GM18867 (cell line): ENCODE results near the gene KCNJ18.
"Not testable (repeated sequence)": the region's sequence is repeated elsewhere in the genome, so short reads cannot be mapped to it uniquely, and the experiment has no call there.

Source experiments
- ATAC-seq: cut with Tn5 transposase; IDR thresholded peaks from one replicate; pipeline ENCODE4 v1.9.1; 2021; ENCODE audit warnings: mild to moderate bottlenecking, moderate library complexity; ENCODE audit not compliant: unreplicated experiment

The KCNJ18 gene

DNA sequence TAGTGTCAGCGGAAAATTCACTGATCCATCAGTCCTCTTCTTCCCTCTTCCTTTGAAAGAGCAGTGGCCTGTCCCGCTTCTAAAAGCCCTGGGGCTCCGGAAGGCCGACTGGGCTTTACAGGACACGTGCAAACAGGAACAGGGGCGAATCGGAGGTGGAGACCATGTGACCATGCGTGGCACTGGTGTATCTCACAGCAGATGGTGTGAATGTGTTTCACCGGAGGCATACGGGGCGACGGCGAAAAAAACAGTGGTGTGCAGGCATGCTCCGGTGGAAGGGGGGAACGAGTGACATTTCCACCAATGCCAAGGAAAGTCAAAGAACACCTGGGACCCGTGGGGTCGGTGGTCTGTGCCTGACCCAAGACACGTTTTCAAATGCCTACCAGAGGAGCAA is 8.4 kb upstream of the KCNJ18 start:
- not testable (repeated sequence) for ATAC-seq

DNA sequence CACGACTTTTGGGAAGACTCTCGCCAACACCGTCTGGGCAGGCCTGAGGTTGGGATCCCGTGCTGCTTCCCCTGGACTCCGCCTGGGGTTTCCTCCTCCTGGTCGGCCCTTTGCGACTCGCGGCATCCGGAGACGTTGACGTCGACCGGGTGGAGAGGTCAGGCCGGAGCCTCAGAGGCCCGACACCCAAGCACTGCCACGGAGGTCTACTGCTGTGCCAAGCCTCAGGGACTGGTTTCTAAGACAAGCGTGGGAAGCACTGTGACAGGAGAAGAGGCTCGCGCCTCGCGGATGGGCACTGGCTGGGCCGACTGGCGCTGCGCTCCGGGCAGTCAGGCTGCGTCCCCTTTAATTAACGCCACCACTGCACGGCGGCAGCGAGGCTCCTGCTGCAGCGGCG is 7.9 kb upstream of the KCNJ18 start:
- ATAC-seq: not testable (repeated sequence)

DNA sequence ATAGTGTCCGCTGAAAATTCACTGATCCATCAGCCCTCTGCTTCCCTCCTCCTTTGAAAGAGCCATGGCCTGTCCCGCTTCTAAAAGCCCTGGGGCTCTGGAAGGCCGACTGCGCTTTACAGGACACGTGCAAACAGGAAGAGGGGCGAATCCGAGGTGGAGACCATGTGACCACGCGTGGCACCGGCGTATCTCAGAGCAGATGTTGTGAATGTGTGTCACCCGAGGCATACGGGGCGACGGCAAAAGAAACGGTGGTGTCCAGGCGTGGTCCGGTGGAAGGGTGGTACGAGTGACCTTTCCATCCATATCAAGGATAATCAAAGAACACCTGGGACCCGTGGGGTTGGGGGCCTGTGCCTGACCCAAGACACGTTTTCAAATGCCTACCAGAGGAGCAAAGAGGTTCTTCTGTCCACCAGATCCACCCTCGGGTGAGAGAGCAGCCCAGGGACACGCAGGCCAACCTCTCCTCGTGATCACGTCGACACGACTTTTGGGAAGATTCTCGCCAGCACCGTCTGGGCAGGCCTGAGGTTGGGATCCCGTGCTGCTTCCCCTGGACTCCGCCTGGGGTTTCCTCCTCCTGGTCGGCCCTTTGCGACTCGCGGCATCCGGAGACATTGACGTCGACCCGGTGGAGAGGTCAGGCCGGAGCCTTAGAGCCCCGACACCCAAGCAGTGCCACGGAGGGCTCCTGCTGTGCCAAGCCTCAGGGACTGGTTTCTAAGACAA is 7.1 kb upstream of the KCNJ18 start:
- ATAC-seq: not testable (repeated sequence)

DNA sequence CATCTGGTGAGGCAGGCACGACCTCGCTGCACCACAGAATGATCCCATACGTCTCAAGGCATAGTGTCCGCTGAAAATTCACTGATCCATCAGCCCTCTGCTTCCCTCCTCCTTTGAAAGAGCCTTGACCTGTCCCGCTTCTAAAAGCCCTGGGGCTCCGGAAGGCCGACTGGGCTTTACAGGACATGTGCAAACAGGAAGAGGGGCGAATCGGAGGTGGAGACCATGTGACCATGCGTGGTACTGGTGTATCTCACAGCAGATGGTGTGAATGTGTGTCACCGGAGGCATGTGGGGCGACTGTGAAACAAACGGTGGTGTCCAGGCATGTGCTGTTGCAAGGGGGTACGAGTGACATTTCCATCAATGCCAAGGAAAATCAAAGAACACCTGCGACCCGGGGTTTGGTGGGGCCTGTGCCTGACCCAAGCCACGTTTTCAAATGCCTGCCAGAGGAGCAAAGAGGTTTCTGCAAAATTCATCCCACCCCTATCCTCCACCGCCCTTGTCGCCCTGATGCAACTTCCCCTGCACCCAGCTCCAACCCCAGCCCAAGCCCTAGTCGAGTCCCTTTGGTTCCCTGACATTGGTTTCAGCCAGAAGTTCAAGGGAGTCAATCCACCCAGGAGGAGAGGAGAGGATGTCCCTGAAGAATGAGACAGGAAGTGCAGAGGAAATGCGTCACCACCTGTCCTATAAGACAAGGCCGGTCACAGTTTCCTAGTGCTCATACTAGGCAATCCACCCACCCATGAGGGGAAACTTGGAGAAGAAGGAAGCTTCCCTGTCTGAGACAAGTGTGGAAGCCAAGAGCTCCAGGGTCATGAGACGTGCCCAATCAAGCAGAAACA is 5.9 kb upstream of the KCNJ18 start:
- no peak for ATAC-seq

DNA sequence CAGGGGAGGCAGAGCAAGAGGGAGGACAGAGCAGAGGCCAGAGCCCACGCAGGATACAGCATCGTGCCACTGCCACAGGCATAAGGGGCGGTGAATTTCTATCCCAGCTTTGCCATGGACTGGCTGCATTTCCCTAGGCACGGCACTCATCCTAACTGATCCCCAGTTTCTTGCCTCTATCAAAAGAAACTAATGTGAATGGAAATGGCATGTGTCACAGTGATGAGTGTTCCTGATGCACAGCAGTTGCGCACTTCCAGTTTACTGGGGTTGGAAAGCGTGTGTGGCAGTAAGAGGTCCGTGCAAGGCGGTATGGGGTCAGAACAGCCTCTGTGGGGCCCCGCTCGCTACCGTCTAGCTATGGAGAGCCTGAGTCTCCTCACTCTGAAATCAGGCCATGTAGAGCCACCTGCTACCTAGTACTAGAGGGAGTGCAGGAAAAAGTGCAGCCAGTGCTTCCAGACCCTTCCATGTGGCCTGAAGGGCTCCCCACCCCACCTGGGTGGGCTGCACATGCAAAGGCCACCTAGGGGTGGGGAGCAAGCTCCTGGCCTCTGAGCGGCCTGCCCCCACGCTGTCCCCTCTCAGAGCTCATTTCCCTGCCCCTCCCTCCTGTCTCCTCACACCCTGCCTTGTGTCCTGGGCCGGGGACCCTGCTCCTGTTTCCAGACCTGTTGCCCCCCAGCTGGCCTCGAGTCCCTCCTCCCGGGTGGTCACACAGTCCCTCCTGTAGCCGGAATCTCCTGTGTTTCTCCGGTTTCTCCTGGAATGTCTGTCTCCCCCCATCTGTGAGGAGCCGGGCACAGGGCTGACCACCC is 5.0 kb upstream of the KCNJ18 start:
- no peak for ATAC-seq

DNA sequence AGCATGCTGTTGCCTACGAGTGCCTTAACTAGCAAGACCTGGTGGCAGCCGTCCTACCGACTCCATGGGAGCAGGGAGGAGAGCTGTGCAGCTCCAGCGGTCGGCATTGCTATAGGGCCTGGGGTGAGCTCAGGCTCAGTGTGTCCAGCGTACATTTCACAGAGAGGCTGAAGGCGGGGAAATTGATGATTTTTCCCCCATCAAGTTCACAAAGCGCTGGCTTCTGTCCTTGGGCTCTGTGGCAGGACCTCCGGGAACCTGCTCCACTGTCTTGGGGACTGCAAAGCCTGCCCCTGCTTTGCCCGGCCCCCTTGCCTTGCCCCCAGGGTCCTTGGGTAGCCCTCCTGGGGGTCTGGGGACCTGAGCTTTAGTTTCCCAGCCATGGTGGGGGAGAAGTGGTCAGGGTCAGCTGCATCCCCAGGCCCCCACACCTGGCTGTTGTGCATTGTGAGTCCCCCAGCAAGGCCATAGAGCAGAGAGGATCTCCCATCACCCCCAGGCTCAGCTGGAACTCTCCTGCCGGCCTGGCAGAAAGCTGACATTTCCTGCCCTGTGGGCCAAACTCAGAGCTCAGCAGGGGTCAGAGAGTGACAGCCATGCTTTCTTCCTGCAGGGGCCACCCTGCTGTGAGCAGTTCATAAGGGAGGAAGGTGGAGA is 3.9 kb upstream of the KCNJ18 start:
- no peak for ATAC-seq

DNA sequence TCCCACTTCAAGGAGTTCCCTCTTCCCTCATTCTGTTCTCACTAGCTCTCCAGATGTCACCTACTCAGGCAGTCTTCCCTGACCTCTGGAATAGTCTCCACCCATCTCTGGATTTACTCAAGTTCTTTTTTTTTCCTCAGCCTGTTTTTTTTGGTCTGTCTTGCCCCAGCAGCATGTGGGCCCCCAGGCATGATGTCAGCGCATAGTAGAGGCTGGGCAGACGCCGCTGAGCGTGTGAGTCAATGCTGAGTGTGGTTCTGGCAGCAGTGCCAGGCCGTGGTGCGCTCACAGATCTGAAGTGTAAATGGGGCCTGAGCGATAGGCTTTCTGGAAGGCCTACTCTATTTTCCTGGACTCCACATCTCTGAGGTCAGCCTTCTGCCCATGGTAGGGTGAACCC is 2.7 kb upstream of the KCNJ18 start:
- ATAC-seq: no peak

DNA sequence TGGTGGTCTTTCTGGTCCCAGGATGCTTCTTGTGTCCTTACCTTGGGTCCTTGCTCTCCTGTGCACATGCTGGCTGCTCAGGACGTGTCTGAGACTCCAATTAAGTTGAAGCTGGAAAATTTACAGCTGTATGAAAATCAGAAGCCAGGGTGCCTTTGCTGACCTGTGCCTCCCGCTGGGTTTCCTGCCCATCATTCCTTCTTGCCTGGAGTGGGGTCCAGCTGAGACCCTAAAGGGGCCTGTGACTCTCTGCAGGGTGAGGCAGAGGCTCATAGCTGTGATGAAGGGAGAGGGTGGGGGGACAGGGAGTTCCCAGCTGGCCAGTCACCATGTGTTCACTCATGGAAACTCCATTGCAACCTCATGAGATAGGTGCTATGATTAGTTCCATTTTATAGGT is 1.5 kb upstream of the KCNJ18 start:
- not testable (repeated sequence) for ATAC-seq

DNA sequence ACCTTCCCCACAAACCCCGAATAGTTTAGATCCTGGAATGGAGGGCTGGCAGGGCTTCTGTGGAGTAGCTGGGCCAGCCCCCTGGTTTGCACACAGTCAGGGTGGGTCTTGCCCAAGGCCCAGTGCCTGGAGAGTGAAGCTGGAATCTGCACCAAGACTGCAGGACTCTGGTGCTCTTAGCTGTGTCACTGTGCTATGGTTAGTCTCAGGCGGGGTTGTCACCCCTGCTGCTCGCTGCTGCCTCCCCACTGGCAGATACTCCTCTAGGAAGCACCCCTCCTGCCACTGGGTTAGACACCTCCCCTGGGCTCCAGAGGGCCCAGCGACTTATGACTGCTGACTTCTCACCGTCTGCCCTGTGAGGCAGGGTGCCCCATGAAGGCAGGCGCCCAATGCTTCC is 842 bp upstream of the KCNJ18 start:
- ATAC-seq: not testable (repeated sequence)

DNA sequence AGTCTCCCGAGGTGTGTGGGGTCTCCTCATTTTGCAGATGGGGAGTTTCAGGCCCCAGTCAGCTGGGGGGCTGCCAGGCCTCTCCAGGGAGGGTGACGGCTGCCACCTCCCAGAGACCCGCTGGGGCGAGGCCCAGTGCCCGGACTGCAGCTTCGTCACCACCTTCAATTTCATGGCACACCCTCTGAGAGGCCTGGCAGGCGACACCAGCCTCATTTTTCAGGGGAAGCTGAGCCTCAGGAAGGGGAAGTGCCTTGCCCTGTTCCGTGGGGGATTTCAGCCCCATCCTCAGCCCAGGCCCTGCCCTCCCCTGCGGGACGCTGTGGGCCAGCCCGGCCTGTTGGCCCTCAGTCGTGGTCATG is 362 bp downstream of the KCNJ18 start:
- ATAC-seq: not testable (repeated sequence)

DNA sequence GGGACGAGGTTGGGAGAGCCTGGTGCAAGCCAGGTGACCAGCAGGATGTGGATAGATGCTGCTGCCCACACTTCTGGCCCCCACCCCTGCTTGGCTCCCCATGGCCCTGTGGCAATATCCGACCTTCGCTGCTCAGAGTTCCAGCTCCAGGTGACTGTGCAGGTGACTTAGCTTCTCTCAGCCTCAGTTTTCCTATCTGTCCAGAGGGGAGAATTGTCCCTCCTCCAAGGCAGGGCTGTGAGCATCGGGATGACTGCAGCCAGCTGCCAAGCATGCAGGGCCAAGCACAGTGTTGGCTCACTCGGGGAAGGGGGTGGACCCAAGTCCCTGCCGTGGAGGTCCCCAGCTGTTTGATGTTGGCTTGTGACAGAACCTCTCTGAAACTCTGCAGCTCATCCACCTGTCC is 1.1 kb downstream of the KCNJ18 start:
- not testable (repeated sequence) for ATAC-seq

DNA sequence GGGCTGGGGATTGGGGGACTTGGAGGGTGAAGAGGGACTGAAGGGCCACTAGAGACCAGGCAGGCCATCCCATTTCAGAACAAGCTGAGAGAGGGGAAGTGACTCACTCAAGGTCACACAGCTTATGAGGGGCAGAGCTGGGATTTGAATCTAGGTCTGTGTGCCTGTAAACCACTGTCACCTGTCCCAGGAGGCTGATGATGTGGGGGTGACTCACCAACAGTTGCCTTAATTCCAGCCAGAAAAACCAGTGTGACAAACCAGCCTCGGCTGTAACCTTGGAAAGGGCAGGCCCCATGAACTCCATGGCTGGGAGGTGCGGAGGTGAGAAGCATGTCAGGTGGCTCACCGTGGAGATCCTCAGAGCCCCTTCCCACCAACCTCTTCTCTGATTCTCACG is 1.6 kb downstream of the KCNJ18 start:
- ATAC-seq: not testable (repeated sequence)

DNA sequence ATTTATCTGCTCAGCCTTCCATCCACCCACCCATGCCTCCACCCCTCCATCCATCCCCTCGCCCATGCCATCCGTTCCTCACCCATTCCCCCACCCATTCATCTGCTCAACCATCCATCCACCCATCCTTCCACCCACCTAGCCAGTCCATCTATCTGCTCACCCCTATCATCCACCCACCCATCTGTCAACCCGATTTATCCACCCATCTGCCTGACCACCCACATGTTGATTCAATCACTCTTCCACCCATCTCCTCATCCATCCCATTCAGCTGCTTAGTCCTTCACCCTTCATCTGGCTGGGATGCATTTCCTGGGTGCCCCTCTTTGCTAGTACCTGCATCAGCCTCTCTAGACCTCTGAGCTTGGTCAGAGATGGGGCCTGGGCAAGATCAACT is 3.9 kb downstream of the KCNJ18 start:
- not testable (repeated sequence) for ATAC-seq

DNA sequence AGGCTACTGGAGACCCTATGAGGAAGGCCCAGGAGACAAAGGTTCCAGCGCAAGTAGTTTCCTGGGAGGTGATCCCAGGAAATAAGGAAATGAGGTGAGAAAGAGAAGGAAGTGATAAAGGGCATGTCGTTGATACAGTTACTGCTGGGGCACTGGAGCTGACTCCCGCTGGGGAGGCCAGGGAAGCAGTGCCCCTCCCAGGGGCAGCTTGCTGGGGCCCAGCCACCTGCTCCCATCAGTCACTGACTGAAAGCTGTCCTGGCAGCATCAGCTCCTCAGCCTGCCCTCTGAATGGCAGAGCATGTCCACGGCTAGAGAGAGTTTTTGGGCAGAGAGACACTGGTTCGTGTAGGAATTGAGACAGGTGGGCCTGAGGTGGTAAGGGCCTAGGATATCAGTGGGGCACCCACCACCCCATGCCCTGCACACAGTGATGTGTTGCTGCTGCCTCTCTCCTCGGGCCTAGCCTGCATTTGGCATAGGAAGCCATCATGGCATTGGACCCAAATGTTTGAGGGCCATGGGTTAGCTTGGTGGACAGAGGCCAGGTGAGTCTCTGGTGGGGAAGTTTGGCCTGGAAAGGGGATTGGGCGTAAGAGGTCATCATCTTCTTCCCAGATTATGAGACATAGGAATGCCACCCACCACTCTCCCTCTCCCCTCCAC is 4.7 kb downstream of the KCNJ18 start:
- ATAC-seq: not testable (repeated sequence)

DNA sequence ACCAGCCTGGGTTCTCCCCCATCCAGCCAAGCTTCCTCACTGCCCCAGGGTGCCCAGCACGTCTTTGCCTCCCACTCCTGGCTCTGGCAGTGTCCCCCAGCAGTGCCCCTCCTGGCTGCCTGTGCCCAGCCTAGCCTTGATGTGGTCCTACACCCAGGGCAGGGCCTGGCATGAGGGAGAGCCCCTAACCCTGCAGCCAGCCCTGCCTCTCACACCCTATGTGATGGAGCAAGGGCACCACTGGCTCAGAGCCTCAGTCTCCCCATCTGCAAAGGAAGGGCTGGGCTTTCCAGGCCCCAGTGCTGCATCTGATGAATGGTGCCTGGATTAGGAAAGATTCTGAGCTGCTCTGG is 5.2 kb downstream of the KCNJ18 start:
- not testable (repeated sequence) for ATAC-seq

DNA sequence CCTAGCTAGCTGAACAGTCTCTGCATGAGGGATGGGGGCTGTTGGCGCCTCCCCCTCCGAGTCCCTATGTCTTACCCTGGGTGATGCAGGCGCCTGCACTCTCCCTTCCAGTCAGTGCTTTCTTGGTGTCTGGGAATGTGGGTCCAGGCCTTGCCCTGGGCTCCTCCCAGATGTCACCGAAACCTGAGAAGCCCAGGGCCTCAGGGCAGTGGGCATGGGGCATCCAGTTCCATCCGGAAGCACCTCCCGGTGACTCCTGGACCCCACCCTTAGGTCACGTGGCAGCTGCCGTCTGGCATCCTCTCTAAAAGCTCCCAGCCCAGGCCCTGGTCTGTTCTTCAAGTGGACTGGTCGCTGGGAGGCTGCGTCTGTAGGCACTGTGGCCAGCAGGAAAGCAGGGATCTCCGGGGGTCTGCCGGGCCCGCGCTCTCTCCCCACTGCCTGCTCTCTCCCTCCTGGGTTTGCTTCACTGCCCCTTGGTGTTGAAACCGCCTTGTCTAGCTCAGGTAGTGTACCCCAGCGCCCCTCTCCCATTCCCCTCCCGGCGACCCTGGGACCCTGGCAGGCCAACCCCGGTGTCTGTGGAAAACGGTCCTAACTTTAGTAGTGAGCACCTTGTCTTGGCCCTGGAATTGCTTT is 6.2 kb downstream of the KCNJ18 start:
- not testable (repeated sequence) for ATAC-seq

DNA sequence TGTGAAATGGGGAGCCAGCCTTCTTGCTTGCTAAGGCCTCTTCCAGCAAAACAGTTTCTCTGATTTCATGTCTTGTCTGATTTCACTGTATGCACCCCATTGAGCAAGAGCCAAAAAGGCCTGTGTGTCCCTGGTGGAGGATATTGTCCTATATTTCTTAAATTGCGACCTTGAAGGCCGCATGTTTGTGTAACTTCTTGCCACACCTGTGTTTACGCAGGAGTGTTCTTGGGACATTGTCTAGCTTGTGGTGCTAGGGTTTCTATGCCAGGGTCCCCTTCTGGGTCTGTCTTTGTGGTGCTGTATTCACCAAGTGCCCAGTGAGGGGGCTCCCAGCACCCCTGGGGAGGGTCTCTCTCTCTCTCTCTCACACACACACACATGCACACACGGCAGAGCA is 6.8 kb downstream of the KCNJ18 start:
- not testable (repeated sequence) for ATAC-seq

DNA sequence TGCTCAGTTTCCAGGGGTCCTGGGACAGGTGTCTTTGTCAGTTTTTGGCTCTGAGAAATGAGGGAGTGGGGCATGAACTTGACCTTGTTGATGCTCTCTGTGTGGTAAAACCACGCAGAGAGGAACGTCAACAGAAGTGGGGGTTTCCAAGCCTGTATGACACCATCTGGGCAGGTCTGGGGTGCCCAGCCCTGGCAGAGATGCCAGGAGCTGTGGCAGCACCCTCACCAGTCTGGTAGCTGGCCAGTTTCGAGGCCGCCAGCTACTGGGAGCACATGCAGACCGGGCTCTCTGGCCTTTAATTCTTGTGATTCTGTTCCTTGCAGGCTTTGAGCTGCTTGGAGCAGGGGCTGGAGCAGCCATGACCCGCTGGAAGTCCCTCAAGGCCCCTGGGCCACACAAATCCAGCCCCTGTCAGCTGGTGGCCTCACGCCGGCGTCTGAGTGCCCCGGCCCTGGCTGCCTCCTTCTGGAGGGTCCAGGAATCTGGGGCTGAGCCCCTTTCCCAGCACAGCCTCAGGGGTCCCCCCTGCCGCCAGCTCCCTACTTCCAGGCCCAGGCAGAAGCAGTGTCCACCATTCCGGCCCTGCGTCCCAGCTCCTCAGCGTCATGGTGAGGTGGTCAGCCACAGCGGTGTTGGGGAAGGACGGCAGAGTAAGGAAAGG is 7.4 kb downstream of the KCNJ18 start:
- ATAC-seq: not testable (repeated sequence)

DNA sequence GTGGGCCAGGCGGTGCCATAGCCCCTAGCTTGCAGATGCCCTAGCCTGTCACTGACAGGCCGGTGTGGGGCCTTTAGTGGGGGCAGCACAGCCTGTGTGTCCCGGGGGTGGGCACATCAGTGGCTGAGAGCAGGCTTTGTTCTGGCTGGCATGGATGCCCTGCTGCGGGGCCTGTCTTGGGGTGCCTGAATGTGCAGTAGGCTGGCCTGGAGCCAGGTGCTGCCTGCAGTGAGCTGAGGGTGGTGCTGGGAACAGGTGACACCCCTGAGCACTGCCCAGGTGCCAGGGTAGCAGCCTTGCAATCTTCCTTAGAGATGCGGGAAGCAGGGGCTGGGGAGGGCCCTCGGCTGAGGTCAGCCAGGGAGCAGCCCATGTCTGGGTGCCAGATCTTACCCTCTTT is 8.8 kb downstream of the KCNJ18 start:
- not testable (repeated sequence) for ATAC-seq
